Uterus (tissue), 4 donors: Measurements from ENCODE around the gene NOL4L. TPM values are rescaled to one million over a fixed set of nuclear protein-coding genes. Genes with fewer than 3 reads are reported as not detected.

ENCODE experiments used
- DNase-seq, 2 donors: peaks; one replicate each; pipeline ENCODE4 v3.0.0-alpha.2; 2019 to 2020
- H3K27ac ChIP-seq, 2 donors: fragments of 200-600 bp; sonication (generic); 1 replicate in 1 of 2; 2 replicates in 1 of 2; pipeline ENCODE4 v1.5.1; 2016 to 2018
- H3K27me3 ChIP-seq, 2 donors: fragments of 200-600 bp; sonication (generic); one replicate each; pipeline ENCODE4 v1.5.1; 2018 to 2019; ENCODE audit warnings: control low read depth in 1 of 2
- H3K36me3 ChIP-seq, 2 donors: fragments of 200-600 bp; sonication (generic); one replicate each; pipeline ENCODE4 v1.5.1; 2019; ENCODE audit warnings: control low read depth in 1 of 2
- H3K4me1 ChIP-seq, 2 donors: fragments of 200-600 bp; sonication (generic); one replicate each; pipeline ENCODE4 v1.5.1; 2018 to 2019; ENCODE audit warnings: control low read depth in 1 of 2
- H3K4me3 ChIP-seq, 2 donors: fragments of 200-600 bp; sonication (generic); 1 replicate in 1 of 2; 2 replicates in 1 of 2; pipeline ENCODE4 v1.5.1; 2018 to 2019; ENCODE audit warnings: mild to moderate bottlenecking in 1 of 2
- H3K9me3 ChIP-seq, 2 donors: fragments of 200-600 bp; sonication (generic); one replicate each; pipeline ENCODE4 v1.5.1; 2019; ENCODE audit warnings: control low read depth in 1 of 2
- POLR2A ChIP-seq, 2 donors: fragments of 450-650 bp; IDR thresholded peaks; one replicate each; pipeline ENCODE4 v1.6.1; 2016; ENCODE audit warnings: antibody characterized with exemption in 2 of 2, mild to moderate bottlenecking in 1 of 2, moderate library complexity in 1 of 2
- intact Hi-C: fragments of 100-400 bp; cut with DNase I; formaldehyde crosslinking; loops from one replicate; pipeline ENCODE4 v1.15.1; 2023; ENCODE audit warnings: low total_unique reads
- total RNA-seq, 4 donors: library from RNA; depleted of rRNA in 3 of 4; stranded (reverse); fragments of >200 nt in 3 of 4; gene quantifications; one replicate each; pipeline versions ENCODE4 v1.1.0 to v1.2.4, GENCODE V29; 2014 to 2023
- TF ChIP-seq, protein P1 (sequence below), 4 experiments: fragments of 200-600 bp in 2 of 4; fragments of 450-650 bp in 2 of 4; sonication (generic) in 2 of 4; IDR thresholded peaks; one replicate each; pipeline ENCODE4 v1.5.1; 2016 to 2019; ENCODE audit warnings: antibody characterized with exemption in 4 of 4, mild to moderate bottlenecking in 2 of 4, moderate library complexity in 1 of 4
- donor health status: DM: yes; HTN: yes; CAD: no.

NOL4L gene
- total RNA-seq, 4 donors from 2014 or later, result 6.2 to 31.1 (median 9.6) TPM

- no peak overlapping the region for H3K27ac ChIP-seq
- intact Hi-C loops, result no loop called here
- no peaks in the 10 kb centered on the region for H3K27me3 ChIP-seq
- no peak overlapping the region for H3K4me3 ChIP-seq
- H3K9me3 ChIP-seq, result no peaks in the 10 kb centered on the region
- no peaks in the 10 kb centered on the region for H3K36me3 ChIP-seq
- TF ChIP-seq, protein P1, sequence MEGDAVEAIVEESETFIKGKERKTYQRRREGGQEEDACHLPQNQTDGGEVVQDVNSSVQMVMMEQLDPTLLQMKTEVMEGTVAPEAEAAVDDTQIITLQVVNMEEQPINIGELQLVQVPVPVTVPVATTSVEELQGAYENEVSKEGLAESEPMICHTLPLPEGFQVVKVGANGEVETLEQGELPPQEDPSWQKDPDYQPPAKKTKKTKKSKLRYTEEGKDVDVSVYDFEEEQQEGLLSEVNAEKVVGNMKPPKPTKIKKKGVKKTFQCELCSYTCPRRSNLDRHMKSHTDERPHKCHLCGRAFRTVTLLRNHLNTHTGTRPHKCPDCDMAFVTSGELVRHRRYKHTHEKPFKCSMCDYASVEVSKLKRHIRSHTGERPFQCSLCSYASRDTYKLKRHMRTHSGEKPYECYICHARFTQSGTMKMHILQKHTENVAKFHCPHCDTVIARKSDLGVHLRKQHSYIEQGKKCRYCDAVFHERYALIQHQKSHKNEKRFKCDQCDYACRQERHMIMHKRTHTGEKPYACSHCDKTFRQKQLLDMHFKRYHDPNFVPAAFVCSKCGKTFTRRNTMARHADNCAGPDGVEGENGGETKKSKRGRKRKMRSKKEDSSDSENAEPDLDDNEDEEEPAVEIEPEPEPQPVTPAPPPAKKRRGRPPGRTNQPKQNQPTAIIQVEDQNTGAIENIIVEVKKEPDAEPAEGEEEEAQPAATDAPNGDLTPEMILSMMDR (IDR thresholded peaks at IDR 0.05), result no peak
- no peak for TF ChIP-seq POLR2A (IDR thresholded peaks at IDR 0.05)
- DNase-seq, result no peak
- no peaks in the 10 kb centered on the region for H3K4me1 ChIP-seq
Measured at GRCh38 chr20:32621071-32621890, 36.1 kb upstream of the NOL4L start.

DNA sequence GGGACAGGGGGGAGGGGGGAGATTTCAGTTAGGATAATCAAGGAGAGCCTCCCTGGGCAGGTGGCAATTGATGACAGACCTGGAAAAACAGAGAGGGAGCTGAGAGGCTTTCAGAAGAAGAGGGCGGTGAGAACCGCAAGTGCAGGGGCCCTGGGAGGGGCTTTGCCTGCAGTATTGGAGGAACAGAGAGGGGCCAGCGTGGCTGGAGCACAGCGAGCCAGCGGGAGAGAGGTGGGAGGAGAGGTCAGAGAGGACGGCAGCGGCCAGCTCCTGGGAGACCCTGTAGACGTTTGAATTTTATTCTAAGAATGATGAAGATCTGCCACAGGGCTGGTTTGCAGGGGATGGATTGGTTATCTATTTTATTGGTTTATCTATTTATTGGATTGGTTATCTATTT is 34.5 kb upstream of the NOL4L start:
- Histone ChIP-seq H3K36me3 (no peaks in the 10 kb centered on the region), H3K27me3 (no peaks in the 10 kb centered on the region), H3K4me1 (no peaks in the 10 kb centered on the region), H3K9me3 (no peaks in the 10 kb centered on the region), H3K27ac (no peak overlapping the region), H3K4me3 (no peak overlapping the region)
- DNase-seq, result no peak
- TF ChIP-seq POLR2A (IDR thresholded peaks at IDR 0.05), result no peak
- TF ChIP-seq, protein P1 (IDR thresholded peaks at IDR 0.05), result no peak
- intact Hi-C loops, result no loop called here

DNA sequence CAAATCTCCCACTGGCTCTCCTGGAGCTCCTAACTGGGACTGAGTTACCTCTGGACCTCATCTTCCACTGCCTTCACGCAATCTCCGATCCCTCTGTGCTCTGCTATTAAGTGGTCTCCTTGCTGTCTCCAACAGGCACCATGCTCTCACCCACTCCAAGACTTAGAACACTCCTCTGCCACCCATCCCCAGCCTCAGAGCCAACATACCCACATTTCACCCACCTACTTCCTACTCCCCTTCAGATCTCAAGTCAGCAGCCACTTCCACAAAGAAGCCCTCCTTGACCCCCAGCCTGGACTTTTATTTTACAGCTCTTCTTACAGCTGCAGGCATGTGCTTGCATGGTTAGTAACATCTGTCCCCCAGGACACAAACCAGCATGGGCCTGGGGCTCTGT is 29.6 kb upstream of the NOL4L start:
- H3K9me3 ChIP-seq, result no peaks in the 10 kb centered on the region
- no peaks in the 10 kb centered on the region for H3K4me1 ChIP-seq
- no peaks in the 10 kb centered on the region for H3K27me3 ChIP-seq
- TF ChIP-seq, protein P1 (IDR thresholded peaks at IDR 0.05), result no peak
- no peak for TF ChIP-seq POLR2A (IDR thresholded peaks at IDR 0.05)
- no peak overlapping the region for H3K27ac ChIP-seq
- no peaks in the 10 kb centered on the region for H3K36me3 ChIP-seq
- no peak for DNase-seq
- intact Hi-C loops, result no loop called here
- no peak overlapping the region for H3K4me3 ChIP-seq

- TF ChIP-seq POLR2A (IDR thresholded peaks at IDR 0.05), result no peak
- H3K9me3 ChIP-seq, result no peaks in the 10 kb centered on the region
- H3K36me3 ChIP-seq, result no peaks in the 10 kb centered on the region
- H3K27ac ChIP-seq, result no peak overlapping the region
- H3K4me1 ChIP-seq, result no peaks in the 10 kb centered on the region
- DNase-seq, result no peak
- no peaks in the 10 kb centered on the region for H3K27me3 ChIP-seq
- H3K4me3 ChIP-seq, result no peak overlapping the region
- intact Hi-C loops, result no loop called here
Measured at GRCh38 chr20:32614303-32614702, 29.2 kb upstream of the NOL4L start.

GRCh38 chr20:32613192-32614053 is 28.3 kb upstream of the NOL4L start:
- no peaks in the 10 kb centered on the region for H3K9me3 ChIP-seq
- H3K27ac ChIP-seq, result no peak overlapping the region
- H3K36me3 ChIP-seq, result no peaks in the 10 kb centered on the region
- no peak for DNase-seq
- H3K4me3 ChIP-seq, result no peak overlapping the region
- TF ChIP-seq, protein P1 (IDR thresholded peaks at IDR 0.05), result no peak
- no peak for TF ChIP-seq POLR2A (IDR thresholded peaks at IDR 0.05)
- H3K4me1 ChIP-seq, result no peaks in the 10 kb centered on the region
- intact Hi-C loops, result no loop called here
- H3K27me3 ChIP-seq, result no peaks in the 10 kb centered on the region
